GM18867 (cell line): ENCODE data around the gene IRAK4.
"Not testable (repeated sequence)": the region's sequence is repeated elsewhere in the genome, so short reads cannot be mapped to it uniquely, and the experiment has no call there.

ENCODE experiments used
- ATAC-seq: cut with Tn5 transposase; IDR thresholded peaks from one replicate; pipeline ENCODE4 v1.9.1; 2021; ENCODE audit warnings: mild to moderate bottlenecking, moderate library complexity; ENCODE audit not compliant: unreplicated experiment

The IRAK4 gene

GRCh38 chr12:43758728-43759563, at the start of gene IRAK4, which contains the start of gene PUS7L:
Gene IRAK4 (plus strand): TSS chr12:43758951. CDS start chr12:43768112, 9,161 bp downstream.
Gene PUS7L (minus strand): TSS chr12:43758790. CDS start chr12:43755245, 3,545 bp downstream.
- ATAC-seq, result peak; percentile 94

- ATAC-seq, result no peak
Measured at GRCh38 chr12:43711348-43711747, 47.4 kb upstream of the IRAK4 start.

- no peak for ATAC-seq
Measured at GRCh38 chr12:43722621-43723020, 36.1 kb upstream of the IRAK4 start.

- no peak for ATAC-seq
Measured at GRCh38 chr12:43723134-43723533, 35.6 kb upstream of the IRAK4 start.

- ATAC-seq, result no peak
Measured at GRCh38 chr12:43728117-43728516, 30.6 kb upstream of the IRAK4 start.

GRCh38 chr12:43728698-43729097, 30.1 kb upstream of the IRAK4 start:
- ATAC-seq, result no peak

GRCh38 chr12:43730283-43730682, 28.5 kb upstream of the IRAK4 start:
- no peak for ATAC-seq

GRCh38 chr12:43733687-43734086, 25.1 kb upstream of the IRAK4 start:
- no peak for ATAC-seq

GRCh38 chr12:43736927-43737440, 21.8 kb upstream of the IRAK4 start:
- ATAC-seq, result no peak

- ATAC-seq, result no peak
Measured at GRCh38 chr12:43737646-43738045, 21.1 kb upstream of the IRAK4 start.

- peak; percentile 86 for ATAC-seq
Measured at GRCh38 chr12:43740511-43741100, 18.1 kb upstream of the IRAK4 start.

- ATAC-seq, result no peak
Measured at GRCh38 chr12:43742106-43742505, 16.6 kb upstream of the IRAK4 start.

GRCh38 chr12:43744826-43745225, 13.9 kb upstream of the IRAK4 start:
- ATAC-seq, result no peak

- no peak for ATAC-seq
Measured at GRCh38 chr12:43749016-43749415, 9.7 kb upstream of the IRAK4 start.

GRCh38 chr12:43750814-43751213, 7.9 kb upstream of the IRAK4 start:
- ATAC-seq, result no peak

- ATAC-seq, result not testable (repeated sequence)
Measured at GRCh38 chr12:43751360-43751759, 7.4 kb upstream of the IRAK4 start.

GRCh38 chr12:43754015-43754414, 4.7 kb upstream of the IRAK4 start:
- ATAC-seq, result no peak

GRCh38 chr12:43758247-43758727, 464 bp upstream of the IRAK4 start:
- ATAC-seq, result peak; percentile 2

GRCh38 chr12:43760396-43760795, 1.6 kb downstream of the IRAK4 start:
- no peak for ATAC-seq

- ATAC-seq, result no peak
Measured at GRCh38 chr12:43761500-43761899, 2.7 kb downstream of the IRAK4 start.

GRCh38 chr12:43762596-43762995, 3.8 kb downstream of the IRAK4 start:
- ATAC-seq, result no peak

- no peak for ATAC-seq
Measured at GRCh38 chr12:43763769-43764168, 5.0 kb downstream of the IRAK4 start.
